H9 (cell line): Measurements from ENCODE around the gene SPATA17. TPM values are rescaled to one million over a fixed set of nuclear protein-coding genes. Genes with fewer than 3 reads are reported as not detected.

Experiments
- DNase-seq: peaks from one replicate; pipeline ENCODE4 v3.0.0-alpha.2; 2017
- H2AFZ ChIP-seq: one replicate; pipeline ENCODE4 v1.6.1; 2013; ENCODE audit warnings: mild to moderate bottlenecking, low read length, control low read depth, moderate library complexity
- H2AK5ac ChIP-seq: 2 replicates; pipeline ENCODE4 v1.6.1; 2013; ENCODE audit warnings: low read length, control low read depth, mixed read lengths; ENCODE audit not compliant: insufficient read length
- H2BK120ac ChIP-seq: one replicate; pipeline ENCODE4 v1.6.1; 2013; ENCODE audit warnings: low read depth, mild to moderate bottlenecking, low read length, control low read depth, inconsistent platforms; ENCODE audit not compliant: poor library complexity, severe bottlenecking
- H2BK12ac ChIP-seq: 2 replicates; pipeline ENCODE4 v1.6.1; 2013; ENCODE audit warnings: low read length, control low read depth, mixed read lengths, low read depth; ENCODE audit not compliant: insufficient read length
- H2BK15ac ChIP-seq: 2 replicates; pipeline ENCODE4 v1.6.1; 2013; ENCODE audit warnings: low read depth, low read length, control low read depth
- H2BK20ac ChIP-seq: one replicate; pipeline ENCODE4 v1.6.1; 2013; ENCODE audit warnings: low read depth, mild to moderate bottlenecking, low read length, control low read depth, inconsistent platforms; ENCODE audit not compliant: poor library complexity, severe bottlenecking
- H2BK5ac ChIP-seq: 2 replicates; pipeline ENCODE4 v1.6.1; 2013; ENCODE audit warnings: low read length, control low read depth, mixed read lengths; ENCODE audit not compliant: insufficient read length
- H3K14ac ChIP-seq: 2 replicates; pipeline ENCODE4 v1.6.1; 2013; ENCODE audit warnings: low read length, control low read depth; ENCODE audit not compliant: insufficient read depth
- H3K18ac ChIP-seq: 2 replicates; pipeline ENCODE4 v1.6.1; 2013; ENCODE audit warnings: low read depth, mild to moderate bottlenecking, mixed read lengths, low read length, control low read depth; ENCODE audit not compliant: insufficient read length
- H3K23ac ChIP-seq: 2 replicates; pipeline ENCODE4 v1.6.1; 2013; ENCODE audit warnings: low read length, control low read depth, mixed read lengths, low read depth; ENCODE audit not compliant: insufficient read length
- H3K23me2 ChIP-seq: 2 replicates; pipeline ENCODE4 v1.6.1; 2013; ENCODE audit warnings: low read depth, mild to moderate bottlenecking, mixed read lengths, low read length, control low read depth; ENCODE audit not compliant: insufficient read length, poor library complexity, severe bottlenecking
- H3K27ac ChIP-seq: 2 replicates; pipeline ENCODE4 v1.5.1; 2013; ENCODE audit warnings: low read length, control low read depth, mixed read lengths, low read depth; ENCODE audit not compliant: insufficient read length
- H3K27me3 ChIP-seq: 2 replicates; pipeline ENCODE4 v1.6.1; 2013; ENCODE audit warnings: low read length, control low read depth, inconsistent platforms; ENCODE audit not compliant: insufficient read depth
- H3K4ac ChIP-seq: 2 replicates; pipeline ENCODE4 v1.6.1; 2013; ENCODE audit warnings: low read depth, mild to moderate bottlenecking, control low read depth, inconsistent platforms, low read length, moderate library complexity
- H3K4me1 ChIP-seq: 2 replicates; pipeline ENCODE4 v1.6.1; 2013; ENCODE audit warnings: low read length, control low read depth, inconsistent platforms; ENCODE audit not compliant: insufficient read depth
- H3K4me2 ChIP-seq: 2 replicates; pipeline ENCODE4 v1.6.1; 2013; ENCODE audit warnings: low read length, control low read depth, mixed read lengths; ENCODE audit not compliant: insufficient read length, insufficient read depth
- H3K56ac ChIP-seq: 2 replicates; pipeline ENCODE4 v1.6.1; 2013; ENCODE audit warnings: low read depth, mild to moderate bottlenecking, mixed read lengths, low read length, control low read depth; ENCODE audit not compliant: insufficient read length
- H3K79me1 ChIP-seq: 2 replicates; pipeline ENCODE4 v1.6.1; 2013; ENCODE audit warnings: low read depth, mild to moderate bottlenecking, moderate library complexity, low read length, control low read depth, inconsistent platforms; ENCODE audit not compliant: insufficient read depth, poor library complexity, severe bottlenecking
- H3K79me2 ChIP-seq: 2 replicates; pipeline ENCODE4 v1.6.1; 2013; ENCODE audit warnings: low read length, control low read depth, inconsistent platforms; ENCODE audit not compliant: insufficient read depth
- H3K9ac ChIP-seq: 2 replicates; pipeline ENCODE4 v1.6.1; 2013; ENCODE audit warnings: low read length, control low read depth, mixed read lengths; ENCODE audit not compliant: insufficient read length; ENCODE audit errors: extremely low read depth
- H3K9me3 ChIP-seq: one replicate; pipeline ENCODE4 v1.6.1; 2013; ENCODE audit warnings: low read depth, low read length, inconsistent platforms; ENCODE audit not compliant: control insufficient read depth
- H3T11ph ChIP-seq: one replicate; pipeline ENCODE4 v1.6.1; 2013; ENCODE audit warnings: mild to moderate bottlenecking, low read length, control low read depth, inconsistent platforms
- H4K20me1 ChIP-seq: one replicate; pipeline ENCODE4 v1.6.1; 2013; ENCODE audit not compliant: control insufficient read depth, insufficient read length, insufficient read depth
- H4K5ac ChIP-seq: 2 replicates; pipeline ENCODE4 v1.6.1; 2013; ENCODE audit warnings: low read depth, mild to moderate bottlenecking, mixed read lengths, low read length, control low read depth; ENCODE audit not compliant: insufficient read length
- H4K8ac ChIP-seq: replicated peaks from 2 replicates; pipeline ENCODE4 v1.6.1; 2013; ENCODE audit warnings: low read length, control low read depth, mixed read lengths, low read depth; ENCODE audit not compliant: insufficient read length
- H4K91ac ChIP-seq: 2 replicates; pipeline ENCODE4 v1.6.1; 2013; ENCODE audit warnings: low read depth, mild to moderate bottlenecking, moderate library complexity, mixed read lengths, low read length, control low read depth; ENCODE audit not compliant: insufficient read length
- H3K27ac Mint-ChIP-seq, 3 experiments: 2 replicates in 2 of 3; 3 replicates in 1 of 3; pipeline ENCODE4 v1.8.0; 2020 to 2021; ENCODE audit warnings: mixed read lengths in 3 of 3, mild to moderate bottlenecking in 1 of 3, moderate library complexity in 1 of 3
- H3K27me3 Mint-ChIP-seq: 2 replicates; pipeline ENCODE4 v1.8.0; 2021; ENCODE audit warnings: low read depth, mild to moderate bottlenecking, moderate library complexity, mixed read lengths
- H3K36me3 Mint-ChIP-seq, 3 experiments: 2 replicates in 2 of 3; 3 replicates in 1 of 3; pipeline ENCODE4 v1.8.0; 2020 to 2021; ENCODE audit warnings: low read depth in 3 of 3, mixed read lengths in 3 of 3; ENCODE audit not compliant: insufficient read depth in 1 of 3
- H3K4me1 Mint-ChIP-seq, 2 experiments: 2 replicates each; pipeline ENCODE4 v1.8.0; 2020; ENCODE audit warnings: mixed read lengths in 2 of 2
- H3K4me3 Mint-ChIP-seq, 2 experiments: 2 replicates in 1 of 2; 3 replicates in 1 of 2; pipeline ENCODE4 v1.8.0; 2020 to 2021; ENCODE audit warnings: mild to moderate bottlenecking in 2 of 2, mixed read lengths in 2 of 2, moderate library complexity in 1 of 2
- H3K9me3 Mint-ChIP-seq, 2 experiments: 2 replicates in 1 of 2; 3 replicates in 1 of 2; pipeline ENCODE4 v1.8.0; 2020; ENCODE audit warnings: mild to moderate bottlenecking in 2 of 2, mixed read lengths in 2 of 2, moderate library complexity in 1 of 2
- CTCF ChIP-seq: fragments of 200-600 bp; sonication (generic); conservative IDR thresholded peaks from 3 replicates; pipeline ENCODE4 v1.8.0; 2021; ENCODE audit warnings: antibody characterized with exemption, mild to moderate bottlenecking
- WGBS: extraction: QIAGEN DNeasy Blood & Tissue Kit; methylation state at CpG from one replicate; pipeline ENCODE4 v1.1.7; 2013; ENCODE audit warnings: missing lambda C conversion rate, low lambda C conversion rate, mixed read lengths; ENCODE audit not compliant: insufficient read length; ENCODE audit errors: extremely low coverage; 5-methylcytosine and 5-hydroxymethylcytosine counted together
- total RNA-seq: library from RNA; stranded (reverse); gene quantifications from 2 replicates; pipeline ENCODE4 v1.2.1, GENCODE V29; 2021

SPATA17 gene
- total RNA-seq, 1 experiment from 2014 or later = 0.44 TPM

GRCh38 chr1:217812175-217812574 is 181.0 kb downstream of the SPATA17 start:
- no peaks in the 10 kb centered on the region for H3K23me2 ChIP-seq
- no peak overlapping the region for H2BK5ac ChIP-seq
- Mint-ChIP-seq H3K4me1 (no peaks in the 10 kb centered on the region), H3K36me3 (peaks cover 0 to 1% (median 0%) of the 10 kb centered on the region in 3 experiments; a peak in 2 of 7 replicates), H3K9me3 (no peaks in the 10 kb centered on the region), H3K27me3 (no peaks in the 10 kb centered on the region), H3K27ac (no peak overlapping the region), H3K4me3 (no peak overlapping the region)
- no peak for DNase-seq
- H2BK12ac ChIP-seq = no peak overlapping the region
- no peak overlapping the region for H2BK15ac ChIP-seq
- no peak overlapping the region for H2BK20ac ChIP-seq
- H4K8ac ChIP-seq = no peak overlapping the region
- TF ChIP-seq CTCF = no peak
- no peak overlapping the region for H3K4ac ChIP-seq
- H3K18ac ChIP-seq = no peak overlapping the region
- no peak overlapping the region for H3T11ph ChIP-seq
- H2AFZ ChIP-seq = no peak overlapping the region
- H4K5ac ChIP-seq = no peak overlapping the region
- H3K9ac ChIP-seq = no peak overlapping the region
- no peak overlapping the region for H3K23ac ChIP-seq
- H3K4me2 ChIP-seq = no peak overlapping the region
- no peak overlapping the region for H2AK5ac ChIP-seq
- no peak overlapping the region for H4K91ac ChIP-seq
- no peaks in the 10 kb centered on the region for H3K27me3 ChIP-seq
- no peaks in the 10 kb centered on the region for H3K9me3 ChIP-seq
- H3K14ac ChIP-seq = no peak overlapping the region
- H3K4me1 ChIP-seq = no peaks in the 10 kb centered on the region
- H2BK120ac ChIP-seq = no peak overlapping the region
- H3K27ac ChIP-seq = no peak overlapping the region
- WGBS = no CpG with 5 or more reads among the region's 2 CpGs
- no peak overlapping the region for H3K56ac ChIP-seq
- no peaks in the 10 kb centered on the region for H3K79me1 ChIP-seq
- no peaks in the 10 kb centered on the region for H3K79me2 ChIP-seq
- H4K20me1 ChIP-seq = no peaks in the 10 kb centered on the region
